Liver (tissue), 3 donors: ENCODE measurements around the gene GRIN1.

Source experiments
- GABPA ChIP-seq, 2 donors: IDR thresholded peaks in 1 of 2; conservative IDR thresholded peaks in 1 of 2; 2 replicates each; pipeline ENCODE4 v1.6.1; 2016; ENCODE audit warnings: antibody characterized with exemption in 2 of 2, mild to moderate bottlenecking in 1 of 2, moderate library complexity in 1 of 2
- TF ChIP-seq, protein P1 (sequence below): fragments of 150-350 bp; IDR thresholded peaks from 2 replicates; pipeline ENCODE4 v1.5.1; 2017; ENCODE audit warnings: improper control_type of control experiment, low read depth, low read length; ENCODE audit not compliant: missing input control
- donor health status: healthy.
- donor health status: healthy.

DNA sequence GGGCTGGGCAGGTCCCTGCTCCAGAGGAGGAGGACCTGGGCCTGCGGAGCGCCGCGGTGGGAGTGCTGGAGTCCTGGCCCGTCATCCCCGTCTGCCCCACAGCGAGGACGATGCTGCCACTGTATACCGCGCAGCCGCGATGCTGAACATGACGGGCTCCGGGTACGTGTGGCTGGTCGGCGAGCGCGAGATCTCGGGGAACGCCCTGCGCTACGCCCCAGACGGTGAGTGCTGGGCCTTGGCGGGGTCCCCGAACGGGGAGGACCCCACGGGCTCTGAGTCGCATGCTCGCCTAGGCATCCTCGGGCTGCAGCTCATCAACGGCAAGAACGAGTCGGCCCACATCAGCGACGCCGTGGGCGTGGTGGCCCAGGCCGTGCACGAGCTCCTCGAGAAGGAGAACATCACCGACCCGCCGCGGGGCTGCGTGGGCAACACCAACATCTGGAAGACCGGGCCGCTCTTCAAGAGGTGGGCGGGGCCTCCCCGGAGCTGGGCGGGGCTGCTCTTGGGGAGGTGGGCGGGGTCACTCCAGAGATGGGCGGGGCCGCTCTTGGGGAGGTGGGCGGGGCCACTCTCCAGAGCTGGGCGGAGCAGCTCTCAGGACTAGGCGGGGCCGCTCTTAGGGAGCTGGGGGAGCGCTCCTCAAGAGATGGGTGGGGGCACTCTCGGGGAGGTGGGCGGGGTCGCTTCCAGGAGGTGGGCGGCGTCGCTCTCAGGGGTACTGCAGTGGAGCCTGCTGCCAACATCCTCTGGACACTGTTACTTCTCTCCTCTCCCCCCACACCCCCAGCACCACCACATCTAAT is 17.8 kb downstream of the GRIN1 start:
- TF ChIP-seq, protein P1, sequence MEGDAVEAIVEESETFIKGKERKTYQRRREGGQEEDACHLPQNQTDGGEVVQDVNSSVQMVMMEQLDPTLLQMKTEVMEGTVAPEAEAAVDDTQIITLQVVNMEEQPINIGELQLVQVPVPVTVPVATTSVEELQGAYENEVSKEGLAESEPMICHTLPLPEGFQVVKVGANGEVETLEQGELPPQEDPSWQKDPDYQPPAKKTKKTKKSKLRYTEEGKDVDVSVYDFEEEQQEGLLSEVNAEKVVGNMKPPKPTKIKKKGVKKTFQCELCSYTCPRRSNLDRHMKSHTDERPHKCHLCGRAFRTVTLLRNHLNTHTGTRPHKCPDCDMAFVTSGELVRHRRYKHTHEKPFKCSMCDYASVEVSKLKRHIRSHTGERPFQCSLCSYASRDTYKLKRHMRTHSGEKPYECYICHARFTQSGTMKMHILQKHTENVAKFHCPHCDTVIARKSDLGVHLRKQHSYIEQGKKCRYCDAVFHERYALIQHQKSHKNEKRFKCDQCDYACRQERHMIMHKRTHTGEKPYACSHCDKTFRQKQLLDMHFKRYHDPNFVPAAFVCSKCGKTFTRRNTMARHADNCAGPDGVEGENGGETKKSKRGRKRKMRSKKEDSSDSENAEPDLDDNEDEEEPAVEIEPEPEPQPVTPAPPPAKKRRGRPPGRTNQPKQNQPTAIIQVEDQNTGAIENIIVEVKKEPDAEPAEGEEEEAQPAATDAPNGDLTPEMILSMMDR: no peak
- no peak for TF ChIP-seq GABPA (IDR thresholded peaks at IDR 0.05 in 1 of 2, conservative IDR thresholded peaks at IDR 0.05 in 1 of 2)
